HG02588 (cell line): Measurements from ENCODE around the gene NELL2.
"Not testable (repeated sequence)": the region's sequence is repeated elsewhere in the genome, so short reads cannot be mapped to it uniquely, and the experiment has no call there.

ENCODE experiments used
- ATAC-seq: cut with Tn5 transposase; IDR thresholded peaks from one replicate; pipeline ENCODE4 v1.9.1; 2021; ENCODE audit warnings: mild to moderate bottlenecking, moderate library complexity; ENCODE audit not compliant: unreplicated experiment

The NELL2 gene

GRCh38 chr12:44780221-44780790 lies 95.8 kb downstream of the NELL2 start:
- ATAC-seq, result no peak

GRCh38 chr12:44779766-44780165 lies 96.3 kb downstream of the NELL2 start:
- ATAC-seq, result no peak

DNA sequence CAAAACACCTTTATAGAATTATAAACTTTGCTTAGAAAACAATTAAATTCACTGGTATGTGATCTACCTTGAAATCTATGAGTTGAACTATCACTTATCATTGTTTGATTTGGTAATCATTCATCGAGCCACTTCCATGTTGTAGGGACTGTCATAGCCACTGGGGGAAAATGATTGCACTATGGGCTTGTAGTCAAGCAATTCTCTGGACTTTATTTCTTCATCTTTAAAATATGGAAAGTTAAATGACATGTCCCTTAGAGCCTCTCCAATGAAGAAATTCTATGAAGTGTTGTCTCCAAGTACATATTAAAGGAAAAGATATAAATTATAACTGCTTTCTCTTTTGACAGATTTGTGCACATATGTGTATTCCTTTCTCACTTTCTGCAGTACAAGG lies 97.3 kb downstream of the NELL2 start:
- no peak for ATAC-seq

- ATAC-seq, result no peak
Measured at GRCh38 chr12:44777044-44777443, 99.1 kb downstream of the NELL2 start.

DNA sequence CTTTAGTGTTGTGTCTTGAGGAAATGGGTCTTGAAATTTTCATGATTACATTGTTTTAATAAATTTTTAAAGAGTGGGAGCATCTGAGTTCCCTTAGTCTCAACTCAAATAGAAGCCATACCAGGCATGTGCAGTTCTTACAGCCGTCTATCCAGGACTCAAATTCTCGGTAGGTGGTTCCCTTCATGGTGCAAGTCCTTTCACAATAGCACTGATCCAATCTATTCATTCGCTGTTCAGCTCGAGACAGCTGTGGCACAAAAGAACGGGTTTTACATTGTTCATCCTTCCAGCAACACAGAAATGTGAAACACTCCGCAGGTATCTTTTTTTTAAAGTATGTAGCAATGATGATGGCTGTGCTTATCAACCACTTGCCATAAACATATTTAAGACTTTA lies 100.2 kb downstream of the NELL2 start:
- no peak for ATAC-seq

GRCh38 chr12:44774815-44775411 lies 101.2 kb downstream of the NELL2 start:
- ATAC-seq, result no peak

DNA sequence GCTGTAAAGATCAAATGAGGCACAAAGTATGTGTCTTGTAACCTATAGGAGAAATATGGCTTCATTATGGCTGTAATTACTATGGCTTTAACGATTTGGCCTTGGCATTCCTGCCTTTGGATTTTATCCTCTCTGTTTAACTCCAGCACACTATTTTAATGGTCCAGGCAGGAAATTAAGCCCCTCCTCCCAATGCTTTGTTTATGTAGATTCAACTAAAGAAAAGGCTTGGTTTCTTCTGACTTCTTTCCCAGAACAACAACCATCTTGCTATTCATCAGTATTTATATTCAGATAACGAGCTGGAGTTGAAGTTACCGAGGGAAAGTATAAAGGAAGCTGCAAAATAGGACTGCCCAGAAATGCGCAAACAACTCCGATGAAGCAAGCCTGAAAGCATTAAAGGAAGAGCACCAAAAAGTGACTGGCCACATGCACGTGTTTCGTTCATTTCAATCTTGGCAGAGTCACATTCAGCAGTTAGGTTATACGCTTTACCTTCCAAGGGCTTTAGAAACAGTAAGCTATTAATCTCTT lies 104.6 kb downstream of the NELL2 start:
- ATAC-seq, result no peak

- no peak for ATAC-seq
Measured at GRCh38 chr12:44765796-44766195, 110.3 kb downstream of the NELL2 start.

- no peak for ATAC-seq
Measured at GRCh38 chr12:44763021-44763420, 113.1 kb downstream of the NELL2 start.

GRCh38 chr12:44759289-44759688 lies 116.8 kb downstream of the NELL2 start:
- ATAC-seq, result no peak

- ATAC-seq, result no peak
Measured at GRCh38 chr12:44750468-44750867, 125.6 kb downstream of the NELL2 start.

DNA sequence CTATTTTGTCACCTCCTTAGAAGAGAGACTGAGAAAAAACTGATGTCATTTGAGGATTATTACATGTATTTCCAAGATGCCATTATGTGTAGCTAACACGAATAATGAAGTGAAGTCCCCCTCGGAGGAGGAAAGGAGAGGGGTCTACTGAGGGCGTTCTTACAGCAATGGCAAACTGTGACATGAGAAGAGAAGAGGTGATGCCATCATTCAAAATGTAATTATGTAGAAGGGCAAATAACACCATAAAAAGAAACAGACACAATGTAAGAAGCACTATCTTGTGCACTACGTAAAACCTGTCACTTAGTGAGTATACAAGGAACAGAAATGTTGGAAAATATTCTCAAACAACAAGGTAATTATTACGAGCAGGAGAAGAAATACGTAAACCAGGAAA lies 126.5 kb downstream of the NELL2 start:
- ATAC-seq, result no peak

- ATAC-seq, result no peak
Measured at GRCh38 chr12:44748950-44749468, 127.1 kb downstream of the NELL2 start.

DNA sequence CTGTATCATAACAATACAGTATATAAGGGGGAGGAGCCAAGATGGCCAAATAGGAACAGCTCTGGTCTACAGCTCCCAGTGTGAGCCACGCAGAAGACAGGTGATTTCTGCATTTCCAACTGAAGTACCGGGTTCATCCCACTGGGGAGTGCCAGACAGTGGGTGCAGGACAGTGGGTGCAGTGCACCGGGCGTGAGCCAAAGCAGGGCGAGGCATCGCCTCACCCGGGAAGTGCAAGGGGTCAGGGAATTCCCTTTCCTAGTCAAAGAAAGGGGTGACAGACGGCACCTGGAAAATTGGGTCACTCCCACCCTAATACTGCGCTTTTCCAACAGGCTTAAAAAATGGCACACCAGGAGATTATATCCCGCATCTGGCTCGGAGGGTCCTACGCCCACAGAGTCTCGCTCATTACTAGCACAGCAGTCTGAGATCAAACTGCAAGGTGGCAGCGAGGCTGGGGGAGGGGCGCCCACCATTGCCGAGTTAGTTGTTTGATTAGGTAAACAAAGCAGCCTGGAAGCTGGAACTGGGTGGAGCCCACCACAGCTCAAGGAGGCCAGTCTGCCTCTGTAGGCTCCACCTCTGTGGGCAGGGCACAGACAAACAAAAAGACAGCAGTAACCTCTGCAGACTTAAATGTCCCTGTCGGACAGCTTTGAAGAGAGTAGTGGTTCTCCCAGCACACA lies 134.7 kb downstream of the NELL2 start:
- ATAC-seq, result not testable (repeated sequence)

DNA sequence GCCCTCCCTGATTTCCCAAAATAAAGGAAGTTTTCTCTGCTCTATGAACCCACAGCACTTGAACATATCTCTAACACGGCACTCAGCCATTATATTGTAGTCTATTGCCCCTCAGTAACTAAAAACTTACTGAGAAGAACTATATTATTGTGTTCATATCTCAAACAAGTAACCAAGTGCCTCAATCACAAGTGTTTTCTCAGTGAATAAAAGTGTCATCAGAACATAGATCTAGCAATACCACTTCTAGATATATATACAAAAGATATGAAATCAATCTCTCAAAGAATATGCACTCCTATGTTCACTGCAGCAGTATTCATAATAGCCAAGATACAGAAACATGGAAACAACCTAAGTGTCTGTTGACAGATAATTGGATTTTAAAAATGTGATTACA lies 138.1 kb downstream of the NELL2 start:
- no peak for ATAC-seq

GRCh38 chr12:44728566-44728965 lies 147.5 kb downstream of the NELL2 start:
- ATAC-seq, result no peak

DNA sequence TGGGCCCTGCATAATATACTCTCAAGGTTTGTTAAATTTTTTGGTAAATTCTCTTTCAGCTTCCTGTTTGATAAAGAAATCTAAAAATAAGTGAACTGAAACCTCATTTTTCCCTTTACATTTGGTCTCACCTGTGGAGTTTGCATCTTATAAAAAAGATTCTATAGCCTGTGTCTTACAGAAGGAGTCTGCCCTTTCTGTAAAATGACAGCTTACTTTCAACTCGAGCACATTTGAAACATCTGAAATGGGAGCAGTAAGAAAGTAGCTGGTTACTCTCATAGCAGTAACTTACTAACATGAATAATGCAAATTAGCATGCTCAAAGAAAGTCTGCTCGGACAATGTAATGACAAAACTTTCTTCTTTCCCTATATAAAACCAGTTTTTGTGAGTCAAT lies 155.8 kb downstream of the NELL2 start:
- ATAC-seq, result no peak

- no peak for ATAC-seq
Measured at GRCh38 chr12:44717612-44718011, 158.5 kb downstream of the NELL2 start.

DNA sequence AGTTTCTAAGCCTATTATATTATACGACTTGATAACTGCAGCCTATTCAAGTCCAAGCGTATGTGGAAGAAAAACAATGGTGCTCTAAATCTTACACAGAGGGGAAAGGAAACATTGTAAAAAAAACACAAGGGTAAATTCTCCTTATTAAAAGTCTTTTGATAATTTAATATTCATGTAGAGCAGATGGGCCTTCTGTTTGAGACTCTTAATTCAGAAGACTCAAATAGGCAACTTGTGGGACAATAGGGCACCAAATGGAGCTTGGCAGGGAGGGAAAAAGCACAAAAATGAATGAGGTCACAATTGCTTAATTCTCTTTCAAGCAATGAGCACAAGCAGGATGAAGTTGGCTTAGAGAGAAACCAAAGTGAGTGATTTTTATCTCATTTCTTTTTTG lies 159.4 kb downstream of the NELL2 start:
- no peak for ATAC-seq

DNA sequence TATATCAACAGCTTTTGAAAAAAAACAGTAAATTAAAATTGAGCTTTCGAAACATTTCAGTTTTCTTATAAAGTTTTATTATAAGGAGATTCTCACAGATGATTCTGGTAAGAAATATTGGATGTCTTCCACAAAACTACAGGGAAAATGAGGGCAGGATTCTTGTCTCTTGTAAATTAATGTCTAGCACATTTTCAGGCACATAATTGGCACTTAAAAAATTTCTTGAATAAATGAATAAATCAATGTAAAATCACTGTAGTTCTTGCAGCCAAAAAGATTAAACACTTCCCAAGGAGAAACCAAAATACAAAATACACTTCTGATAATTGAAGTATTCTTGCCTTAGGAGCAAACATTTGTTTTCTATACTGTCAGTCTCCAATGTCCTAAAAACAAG lies 164.4 kb downstream of the NELL2 start:
- ATAC-seq, result no peak

- ATAC-seq, result no peak
Measured at GRCh38 chr12:44709166-44709565, 166.9 kb downstream of the NELL2 start.

DNA sequence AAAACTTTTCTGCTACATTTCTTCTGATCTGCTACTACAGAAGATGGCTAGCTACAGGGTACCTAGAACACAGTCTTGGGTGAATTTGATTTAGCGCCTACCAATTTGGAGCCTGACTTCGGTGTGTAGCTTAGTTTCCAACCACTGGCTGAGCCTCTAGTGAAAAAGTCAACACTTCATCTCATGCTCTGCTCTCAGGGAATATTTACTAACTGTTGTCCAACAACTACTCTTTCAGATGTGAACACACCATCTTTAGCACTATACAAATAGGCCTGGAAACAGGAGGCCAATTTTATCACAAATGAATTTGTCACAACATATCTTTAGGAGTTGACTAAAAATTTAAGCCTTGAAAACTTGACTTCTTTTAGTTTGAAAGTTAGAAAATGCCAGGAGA lies 167.9 kb downstream of the NELL2 start:
- ATAC-seq, result no peak
